ENCODE results near the gene FAM9C.

- TF ChIP-seq CTCF (tag by site-specific recombination; IDR thresholded peaks at IDR 0.05) (no peak), ZNF837 (tag by site-specific recombination; IDR thresholded peaks at IDR 0.05) (no peak), SETDB1 (IDR thresholded peaks at IDR 0.05; ENCODE audit: insufficient read length, low read length) (no peak), ZNF175 (tag by site-specific recombination; IDR thresholded peaks at IDR 0.05) (no peak), ZNF768 (tag by site-specific recombination; IDR thresholded peaks at IDR 0.05) (no peak), KLF16 (tag by site-specific recombination; IDR thresholded peaks at IDR 0.05) (no peak), ZNF670 (tag by site-specific recombination; IDR thresholded peaks at IDR 0.05; ENCODE audit: low read depth) (no peak)
Observed at GRCh38 chrX:12986886-12987285, 57.5 kb downstream of the FAM9C start.
